Right lobe of liver (tissue), 6 donors: ENCODE results near the gene LRTM2. TPM values are rescaled to one million over a fixed set of nuclear protein-coding genes. Genes with fewer than 3 reads are reported as not detected.

Source experiments
- ATAC-seq, 4 donors: fragments of 200-7000 bp; cut with Tn5 transposase; one replicate each; pipeline ENCODE4 v1.9.1; 2020; ENCODE audit warnings: mild to moderate bottlenecking in 4 of 4, moderate library complexity in 4 of 4
- DNase-seq, 3 donors: peaks; one replicate each; pipeline ENCODE4 v3.0.0-alpha.2; 2020
- H3K27ac ChIP-seq, 3 donors: fragments of 200-600 bp; one replicate each; pipeline ENCODE4 v1.8.0; 2022
- H3K27me3 ChIP-seq, 2 donors: fragments of 200-600 bp; one replicate each; pipeline ENCODE4 v1.8.0; 2022
- H3K36me3 ChIP-seq, 4 donors: fragments of 200-600 bp; sonication (generic) in 1 of 4; one replicate each; pipeline versions ENCODE4 v1.5.1 to v1.8.0; 2017 to 2022; ENCODE audit warnings: control low read depth in 1 of 4
- H3K4me1 ChIP-seq, 4 donors: fragments of 200-600 bp; sonication (generic) in 1 of 4; one replicate each; pipeline versions ENCODE4 v1.5.1 to v1.8.0; 2017 to 2022; ENCODE audit warnings: control low read depth in 1 of 4
- H3K4me3 ChIP-seq, 3 donors: fragments of 200-600 bp; one replicate each; pipeline ENCODE4 v1.8.0; 2022
- H3K9me3 ChIP-seq, 4 donors: fragments of 200-600 bp; sonication (generic) in 1 of 4; one replicate each; pipeline versions ENCODE4 v1.5.1 to v1.8.0; 2017 to 2022; ENCODE audit warnings: control low read depth in 1 of 4
- POLR2A ChIP-seq: fragments of 450-650 bp; IDR thresholded peaks from one replicate; pipeline ENCODE4 v1.6.1; 2017; ENCODE audit warnings: antibody characterized with exemption, mild to moderate bottlenecking
- WGBS: methylation state at CpG from one replicate; pipeline ENCODE4 v1.1.6; 2018; ENCODE audit warnings: low coverage, low lambda C conversion rate; ENCODE audit not compliant: insufficient coverage; ENCODE audit errors: missing lambda C conversion rate; 5-methylcytosine and 5-hydroxymethylcytosine counted together
- intact Hi-C, 2 donors: fragments of 100-400 bp; cut with DNase I; formaldehyde crosslinking; loops; one replicate each; pipeline versions ENCODE4 v1.11.2 to v1.14.1; 2022
- total RNA-seq, 6 experiments: library from RNA; depleted of rRNA in 2 of 6; stranded (reverse); fragments of >200 nt in 2 of 6; fragmentation: NEBNext Ultra II Directional in 3 of 6; extraction: Animal tissue kit (Norgen Biotek cat#: 25700) in 3 of 6; gene quantifications; one replicate each; pipeline versions ENCODE4 v1.1.0 to v1.2.4, GENCODE V29; 2016 to 2023
- TF ChIP-seq, protein P1 (sequence below), 4 donors: fragments of 200-600 bp in 3 of 4; fragments of 450-650 bp in 1 of 4; IDR thresholded peaks; one replicate each; pipeline versions ENCODE4 v1.5.1 to v1.8.0; 2016 to 2022; ENCODE audit warnings: antibody characterized with exemption in 4 of 4, mild to moderate bottlenecking in 2 of 4
- donor health status: DM: no; HTN: yes; CAD: no.
- donor health status: DM: no; HTN: no; CAD: no.
- donor health status: DM: no; HTN: no; CAD: no.
- donor health status: DM: no; HTN: yes; CAD: no.
- donor health status: DM: no; HTN: yes; CAD: no.

LRTM2 gene
- total RNA-seq, 6 experiments from 2014 or later: not detected

- TF ChIP-seq, protein P1, sequence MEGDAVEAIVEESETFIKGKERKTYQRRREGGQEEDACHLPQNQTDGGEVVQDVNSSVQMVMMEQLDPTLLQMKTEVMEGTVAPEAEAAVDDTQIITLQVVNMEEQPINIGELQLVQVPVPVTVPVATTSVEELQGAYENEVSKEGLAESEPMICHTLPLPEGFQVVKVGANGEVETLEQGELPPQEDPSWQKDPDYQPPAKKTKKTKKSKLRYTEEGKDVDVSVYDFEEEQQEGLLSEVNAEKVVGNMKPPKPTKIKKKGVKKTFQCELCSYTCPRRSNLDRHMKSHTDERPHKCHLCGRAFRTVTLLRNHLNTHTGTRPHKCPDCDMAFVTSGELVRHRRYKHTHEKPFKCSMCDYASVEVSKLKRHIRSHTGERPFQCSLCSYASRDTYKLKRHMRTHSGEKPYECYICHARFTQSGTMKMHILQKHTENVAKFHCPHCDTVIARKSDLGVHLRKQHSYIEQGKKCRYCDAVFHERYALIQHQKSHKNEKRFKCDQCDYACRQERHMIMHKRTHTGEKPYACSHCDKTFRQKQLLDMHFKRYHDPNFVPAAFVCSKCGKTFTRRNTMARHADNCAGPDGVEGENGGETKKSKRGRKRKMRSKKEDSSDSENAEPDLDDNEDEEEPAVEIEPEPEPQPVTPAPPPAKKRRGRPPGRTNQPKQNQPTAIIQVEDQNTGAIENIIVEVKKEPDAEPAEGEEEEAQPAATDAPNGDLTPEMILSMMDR (IDR thresholded peaks at IDR 0.05): no peak
- no peak for TF ChIP-seq POLR2A
- H3K27ac ChIP-seq: no peak overlapping the region
- no peaks in the 10 kb centered on the region for H3K36me3 ChIP-seq
- intact Hi-C loops: no loop called here
- H3K4me1 ChIP-seq: no peaks in the 10 kb centered on the region
- no peaks in the 10 kb centered on the region for H3K9me3 ChIP-seq
- DNase-seq: peak in 1 of 3 donors; percentile 26
- ATAC-seq: no peak
- H3K4me3 ChIP-seq: no peak overlapping the region
- 26% methylated on average over 7 of the region's 12 CpGs for WGBS
- no peaks in the 10 kb centered on the region for H3K27me3 ChIP-seq
Observed at GRCh38 chr12:1844661-1845409, 24.5 kb downstream of the LRTM2 start.

DNA sequence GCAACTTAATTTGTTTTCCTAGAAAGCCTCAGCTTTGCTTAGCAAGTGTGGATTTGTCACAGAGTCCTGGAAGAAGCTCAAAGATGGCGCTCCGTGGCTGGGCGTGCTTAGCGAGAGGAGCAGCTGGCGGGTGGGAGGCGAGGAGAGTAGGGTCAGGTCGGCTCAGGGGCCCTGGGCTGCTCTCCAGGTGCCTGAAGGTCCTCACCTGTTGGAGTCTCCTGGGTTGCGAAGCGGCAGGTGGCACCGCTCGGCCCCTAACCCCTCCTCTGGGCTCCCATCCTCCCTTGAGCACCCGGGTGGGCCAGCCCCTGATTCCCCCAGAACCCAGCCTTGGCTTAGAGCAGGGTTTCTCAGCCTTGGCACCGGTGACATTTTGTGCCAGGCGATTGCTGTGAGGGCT is 25.1 kb downstream of the LRTM2 start:
- ATAC-seq (peak in 1 of 4 donors; percentile 10), DNase-seq (peak in 1 of 3 donors; percentile 28)
- no peak overlapping the region for H3K27ac ChIP-seq
- WGBS: 81% methylated on average over 3 of the region's 14 CpGs
- no peaks in the 10 kb centered on the region for H3K9me3 ChIP-seq
- intact Hi-C loops: no loop called here
- no peaks in the 10 kb centered on the region for H3K36me3 ChIP-seq
- H3K27me3 ChIP-seq: no peaks in the 10 kb centered on the region
- H3K4me1 ChIP-seq: no peaks in the 10 kb centered on the region
- H3K4me3 ChIP-seq: no peak overlapping the region
- no peak for TF ChIP-seq POLR2A
- TF ChIP-seq, protein P1 (IDR thresholded peaks at IDR 0.05): no peak

DNA sequence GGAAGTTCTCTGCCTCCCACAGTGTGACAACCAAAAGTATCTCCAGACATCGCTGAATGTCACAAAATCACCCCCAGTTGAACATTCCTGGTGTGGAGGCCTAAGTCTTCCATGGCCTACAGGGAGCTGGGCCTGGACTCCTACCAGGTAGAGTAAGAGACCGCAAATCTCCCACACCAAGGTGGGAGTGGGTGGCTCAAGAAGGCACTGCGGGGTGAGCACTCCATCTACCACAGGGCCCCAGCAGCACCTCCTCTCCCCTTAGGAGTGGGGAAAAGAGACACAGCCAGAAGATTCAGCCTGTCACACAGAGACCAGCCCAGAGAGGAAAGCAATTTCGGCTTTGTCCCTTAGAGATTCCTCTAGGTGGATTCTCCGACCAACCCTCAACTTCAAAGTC is 25.5 kb downstream of the LRTM2 start:
- H3K9me3 ChIP-seq: no peaks in the 10 kb centered on the region
- H3K27me3 ChIP-seq: no peaks in the 10 kb centered on the region
- no peak for TF ChIP-seq POLR2A
- TF ChIP-seq, protein P1 (IDR thresholded peaks at IDR 0.05): no peak
- intact Hi-C loops: no loop called here
- H3K36me3 ChIP-seq: no peaks in the 10 kb centered on the region
- H3K4me3 ChIP-seq: no peak overlapping the region
- DNase-seq: peak in 1 of 3 donors; percentile 19
- H3K27ac ChIP-seq: no peak overlapping the region
- H3K4me1 ChIP-seq: no peaks in the 10 kb centered on the region
- ATAC-seq: no peak
- WGBS: 60% methylated on average over 1 of the region's 5 CpGs

- no peaks in the 10 kb centered on the region for H3K36me3 ChIP-seq
- no peak overlapping the region for H3K27ac ChIP-seq
- DNase-seq (peak in 1 of 3 donors; percentile 43), ATAC-seq (no peak)
- TF ChIP-seq POLR2A: no peak
- TF ChIP-seq, protein P1 (IDR thresholded peaks at IDR 0.05): no peak
- no peaks in the 10 kb centered on the region for H3K9me3 ChIP-seq
- no peaks in the 10 kb centered on the region for H3K27me3 ChIP-seq
- no peak overlapping the region for H3K4me3 ChIP-seq
- no peaks in the 10 kb centered on the region for H3K4me1 ChIP-seq
- WGBS: 71% methylated on average over 12 of the region's 24 CpGs
- intact Hi-C loops: no loop called here
Observed at GRCh38 chr12:1846421-1847405, 26.3 kb downstream of the LRTM2 start.
